NB4 (cell line): ENCODE measurements around the gene SLC2A4RG.

Experiments used
- DNase-seq: peaks from one replicate; pipeline ENCODE4 v3.0.0; 2010; ENCODE audit warnings: low read depth
- H3K4me3 ChIP-seq: one replicate; pipeline ENCODE4 v1.5.1; 2011; ENCODE audit warnings: mild to moderate bottlenecking, low read depth, low read length, moderate library complexity
- CTCF ChIP-seq: IDR thresholded peaks from one replicate; pipeline ENCODE4 v1.5.1; 2012; ENCODE audit warnings: low read depth, low read length
- MAX ChIP-seq: IDR thresholded peaks from 2 replicates; pipeline ENCODE4 v1.6.1; 2011; ENCODE audit warnings: low read depth, low read length
- MYC ChIP-seq: IDR thresholded peaks from 2 replicates; pipeline ENCODE4 v1.6.1; 2011; ENCODE audit warnings: low read depth, low read length
- POLR2A ChIP-seq: IDR thresholded peaks from 2 replicates; pipeline ENCODE4 v1.6.1; 2011; ENCODE audit warnings: mild to moderate bottlenecking; ENCODE audit not compliant: insufficient read length; ENCODE audit errors: extremely low read depth

Gene SLC2A4RG

GRCh38 chr20:63744574-63745423 is 5.2 kb downstream of the SLC2A4RG start:
- no peak overlapping the region for H3K4me3 ChIP-seq
- TF ChIP-seq MYC (no peak), CTCF (no peak), POLR2A (peak; percentile 12)
- DNase-seq = no peak

GRCh38 chr20:63745424-63745805 is 5.8 kb downstream of the SLC2A4RG start:
- no peak for DNase-seq

GRCh38 chr20:63745961-63746731 is 6.6 kb downstream of the SLC2A4RG start:
- H3K4me3 ChIP-seq = no peak overlapping the region
- DNase-seq = no peak
- TF ChIP-seq POLR2A (no peak), CTCF (no peak), MAX (no peak), MYC (no peak)

More at GRCh38 chr20:63745424-63745805, 5.8 kb downstream of the SLC2A4RG start:
- H3K4me3 ChIP-seq = no peak overlapping the region
- no peak for TF ChIP-seq MAX
- TF ChIP-seq POLR2A = no peak
- TF ChIP-seq CTCF = no peak
- TF ChIP-seq MYC = no peak

- no peak for DNase-seq
- no peak for TF ChIP-seq MYC
- no peak for TF ChIP-seq CTCF
- TF ChIP-seq POLR2A = no peak
- no peak for TF ChIP-seq MAX
- no peak overlapping the region for H3K4me3 ChIP-seq
Observed at GRCh38 chr20:63746751-63747315, 7.3 kb downstream of the SLC2A4RG start.

- TF ChIP-seq CTCF (no peak), MAX (no peak), MYC (no peak)
- no peak overlapping the region for H3K4me3 ChIP-seq
- DNase-seq = no peak
Observed at GRCh38 chr20:63747622-63748069, 8.1 kb downstream of the SLC2A4RG start.
